NCI-H1105 treated with DMSO at 0.1 percent for 48 hours (cell line): ENCODE results near the gene BSX.
A peak's percentile ranks its signal among the peaks of the same experiment; 100 is the strongest.

ENCODE experiments used
- DNase-seq: peaks from one replicate; lab custom pipeline; 2025; lab: John Stamatoyannopoulos, UW

The BSX gene

DNA sequence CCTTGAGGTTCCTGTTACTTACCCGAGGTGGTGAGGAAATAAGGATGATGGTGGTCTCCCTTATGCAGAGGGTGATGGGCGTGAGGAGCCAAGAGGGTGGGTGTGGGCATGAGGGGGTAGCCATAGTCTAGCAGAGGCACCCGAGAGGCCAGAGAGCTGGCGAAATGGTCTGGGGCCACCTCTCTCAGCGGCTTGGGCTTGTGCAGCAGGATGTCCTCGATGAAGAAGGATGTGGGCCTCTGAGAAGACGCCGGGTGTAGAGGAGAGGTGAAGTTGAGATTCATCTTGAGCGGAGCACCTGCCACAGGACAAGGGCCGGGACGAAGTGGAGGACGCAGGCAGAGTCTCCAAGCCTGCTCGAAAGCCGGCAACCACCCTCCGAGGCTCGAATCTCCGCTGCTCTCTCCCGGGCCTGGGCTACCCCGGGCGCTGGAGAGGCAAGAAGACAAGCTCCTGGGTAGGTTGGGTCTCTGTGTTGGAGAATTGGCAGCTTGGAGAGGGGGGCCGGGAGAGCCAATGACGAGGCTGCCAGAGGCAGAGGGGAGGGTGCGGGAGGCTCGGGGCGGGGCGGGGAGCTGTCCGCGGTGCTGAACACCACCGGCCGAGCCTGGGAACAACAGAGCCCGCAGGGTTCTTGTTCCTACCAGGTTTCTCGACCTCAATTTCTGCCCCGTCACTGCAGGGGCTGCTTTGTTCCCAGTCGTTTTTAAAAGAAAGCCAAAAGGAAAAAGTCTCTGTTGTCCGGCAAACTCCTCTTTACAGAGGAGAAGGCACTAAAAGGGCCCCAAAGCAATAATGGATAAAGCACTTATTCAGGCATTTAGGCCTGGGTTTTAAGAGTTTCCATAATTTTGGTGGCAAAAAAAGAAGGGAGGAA, at the start of gene BSX:
Gene BSX (minus strand): TSS at position 447 of the 877 bp plus-strand sequence. CDS start 163 bp downstream, at position 284.
- DNase-seq, result no peak

DNA sequence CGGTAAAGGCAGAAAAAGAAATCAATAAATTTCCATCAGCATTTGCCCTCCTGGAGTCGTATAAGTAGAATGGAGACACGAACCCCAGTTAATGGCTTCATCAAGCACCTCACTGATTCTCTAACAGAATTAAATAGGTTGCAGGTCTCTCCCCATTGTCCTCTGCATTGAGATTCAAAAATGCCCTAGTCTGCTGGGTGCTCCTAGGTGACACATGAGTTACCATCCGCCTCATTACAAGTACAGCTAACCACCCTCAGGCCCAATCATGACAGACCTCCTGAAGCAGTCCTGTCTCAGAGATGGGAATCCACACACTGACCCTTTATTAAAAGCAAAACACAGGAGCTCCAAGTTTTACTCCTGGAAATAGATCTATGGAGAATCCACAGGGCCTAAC, 48.9 kb upstream of the BSX start:
- DNase-seq, result no peak

- peak; percentile 85 for DNase-seq
These were observed 39.3 kb upstream of the BSX start for GRCh38 chr11:123020968-123021367.

DNA sequence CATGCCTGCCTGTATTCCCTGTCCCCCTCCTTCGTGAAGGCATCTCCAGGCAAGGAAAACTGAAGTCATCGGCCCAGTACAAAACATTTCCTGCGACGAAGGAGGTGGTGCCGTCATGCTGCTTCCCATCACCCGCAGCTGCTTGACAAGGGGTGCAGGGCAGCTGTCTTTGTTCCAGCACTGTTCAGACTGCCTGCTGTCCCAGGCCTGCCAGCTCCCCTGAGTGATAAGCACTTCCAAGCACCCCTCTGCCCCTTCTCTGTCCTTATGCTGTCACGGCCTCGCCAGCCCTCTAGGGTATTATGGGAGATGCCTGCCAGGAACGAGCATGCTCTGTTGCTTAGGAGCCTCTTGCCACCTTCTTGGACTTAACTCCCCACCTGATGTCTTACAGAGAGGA, 37.1 kb upstream of the BSX start:
- DNase-seq, result no peak

GRCh38 chr11:123011510-123011909, 29.9 kb upstream of the BSX start:
- DNase-seq, result no peak

DNA sequence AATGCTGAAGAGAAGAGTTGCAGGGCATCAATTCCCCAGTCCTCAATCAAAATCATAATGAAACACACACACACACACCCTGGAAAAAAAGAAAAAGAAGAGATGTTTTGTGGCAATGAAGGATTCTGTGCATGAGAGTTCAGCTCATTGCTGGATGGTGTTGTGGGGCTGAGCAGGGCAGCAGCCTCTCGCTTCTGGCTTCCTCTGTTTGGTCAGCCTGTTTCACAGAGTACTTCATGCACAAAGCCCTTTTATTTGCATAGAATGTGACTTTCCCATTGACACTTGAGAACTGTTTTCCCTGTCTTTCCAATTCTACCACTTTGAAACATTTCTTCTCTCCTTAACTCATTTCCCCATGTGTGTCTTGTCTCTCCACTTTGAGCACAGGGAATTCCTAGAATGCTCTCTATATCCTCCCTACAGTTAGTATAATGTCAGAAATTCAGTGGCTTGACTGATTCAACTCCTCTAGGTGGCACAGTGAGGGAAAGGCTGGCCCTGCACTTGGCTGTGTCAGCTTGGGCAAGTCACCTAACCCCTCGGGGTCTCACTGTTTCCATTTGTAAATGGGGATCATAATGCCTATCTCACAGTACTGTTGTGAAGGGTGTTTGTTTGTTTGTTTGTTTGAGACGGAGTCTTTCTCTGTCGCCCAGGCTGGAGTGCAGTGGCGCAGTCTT, 25.4 kb upstream of the BSX start:
- DNase-seq, result no peak

GRCh38 chr11:123000721-123001120, 19.1 kb upstream of the BSX start:
- no peak for DNase-seq

DNA sequence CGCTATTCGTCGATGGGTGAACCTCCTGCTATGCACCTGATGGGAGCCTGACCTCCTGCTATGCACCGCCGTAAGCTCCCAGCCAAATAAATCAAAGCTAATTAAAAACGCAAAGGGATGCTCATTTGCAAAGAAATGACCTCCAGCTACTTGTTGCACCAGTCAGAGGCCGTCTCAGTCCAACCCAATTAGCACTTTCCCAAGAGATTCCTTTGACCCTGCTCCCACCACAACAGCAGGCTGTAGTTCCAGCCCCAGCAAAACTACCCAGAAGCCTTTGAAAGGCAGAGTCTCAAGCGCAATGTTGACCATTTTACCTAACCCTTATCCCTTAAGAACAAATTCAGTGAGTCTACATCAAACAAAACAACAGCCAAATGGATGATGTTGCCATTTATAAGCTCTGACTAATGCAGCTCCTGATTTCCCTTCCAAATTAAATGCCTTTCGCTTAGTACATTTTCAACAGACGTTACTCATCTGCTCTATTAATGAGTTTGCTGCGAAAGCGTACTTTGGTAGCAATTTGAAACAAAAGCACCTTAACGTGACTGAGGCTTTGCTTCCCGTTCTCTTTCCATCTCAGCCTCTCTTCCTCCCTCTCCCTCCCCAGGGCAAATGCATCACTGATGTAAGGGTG, 17.2 kb upstream of the BSX start:
- no peak for DNase-seq

- DNase-seq, result no peak
These were observed 13.9 kb upstream of the BSX start for GRCh38 chr11:122995526-122995925.

GRCh38 chr11:122984186-122985011, 2.8 kb upstream of the BSX start:
- peak; percentile 70 for DNase-seq

DNA sequence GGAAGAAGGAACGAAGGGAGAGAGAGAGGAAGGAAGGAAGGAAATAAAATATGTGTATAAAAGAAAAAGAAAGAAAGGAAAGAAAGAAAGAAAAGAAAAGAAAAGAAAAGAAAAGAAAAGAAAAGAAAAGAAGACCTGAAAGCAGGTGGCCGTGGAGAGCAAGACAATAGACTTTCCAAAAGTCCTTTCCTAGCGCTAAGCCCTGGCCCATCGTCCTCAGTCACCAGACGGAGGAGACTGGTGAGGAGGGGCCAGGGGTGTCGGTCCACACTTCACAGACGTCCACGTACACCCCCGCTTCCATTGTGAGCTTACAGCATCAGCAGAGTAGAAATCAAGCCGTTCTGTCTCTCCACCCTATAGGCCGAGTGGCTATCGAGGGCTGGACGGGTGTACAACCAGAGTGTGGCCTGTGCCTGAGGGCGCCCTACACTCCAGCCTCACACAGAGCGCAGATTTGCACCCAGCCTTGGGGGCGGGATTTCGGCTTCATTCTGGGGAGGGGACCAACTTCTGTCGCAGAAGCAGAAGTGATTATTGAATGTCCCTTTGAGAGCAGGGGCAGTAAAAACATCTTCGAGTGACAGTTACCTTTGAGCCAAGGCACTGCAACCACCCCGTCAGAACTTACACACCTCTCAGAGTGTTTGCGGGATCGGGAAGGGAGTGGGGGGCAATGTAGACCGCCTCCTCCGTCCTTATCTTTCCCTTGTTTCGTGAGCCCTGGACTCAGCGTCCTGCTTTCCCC, 2.0 kb upstream of the BSX start:
- peak; percentile 54 for DNase-seq

- DNase-seq, result no peak
These were observed 1.6 kb downstream of the BSX start for GRCh38 chr11:122979815-122980595.

- no peak for DNase-seq
These were observed 2.4 kb downstream of the BSX start for GRCh38 chr11:122979103-122979814.

DNA sequence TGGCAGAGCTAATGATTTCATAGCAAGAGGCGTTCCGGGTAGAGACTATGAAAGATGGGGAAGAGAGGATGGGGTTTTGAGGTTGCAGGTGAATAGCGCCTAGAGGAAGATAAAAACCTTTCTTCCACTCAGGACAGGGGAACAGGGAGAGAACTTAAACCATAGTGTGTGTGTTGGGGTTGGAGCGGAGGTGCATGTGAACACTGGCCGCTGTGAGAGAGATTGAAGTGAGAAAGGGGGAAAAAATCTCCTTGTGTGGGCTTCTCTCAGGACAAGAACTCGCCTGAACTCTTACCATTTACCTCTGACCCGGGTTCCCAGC, 3.4 kb downstream of the BSX start:
- no peak for DNase-seq

- no peak for DNase-seq
These were observed 4.0 kb downstream of the BSX start for GRCh38 chr11:122977470-122978298.

DNA sequence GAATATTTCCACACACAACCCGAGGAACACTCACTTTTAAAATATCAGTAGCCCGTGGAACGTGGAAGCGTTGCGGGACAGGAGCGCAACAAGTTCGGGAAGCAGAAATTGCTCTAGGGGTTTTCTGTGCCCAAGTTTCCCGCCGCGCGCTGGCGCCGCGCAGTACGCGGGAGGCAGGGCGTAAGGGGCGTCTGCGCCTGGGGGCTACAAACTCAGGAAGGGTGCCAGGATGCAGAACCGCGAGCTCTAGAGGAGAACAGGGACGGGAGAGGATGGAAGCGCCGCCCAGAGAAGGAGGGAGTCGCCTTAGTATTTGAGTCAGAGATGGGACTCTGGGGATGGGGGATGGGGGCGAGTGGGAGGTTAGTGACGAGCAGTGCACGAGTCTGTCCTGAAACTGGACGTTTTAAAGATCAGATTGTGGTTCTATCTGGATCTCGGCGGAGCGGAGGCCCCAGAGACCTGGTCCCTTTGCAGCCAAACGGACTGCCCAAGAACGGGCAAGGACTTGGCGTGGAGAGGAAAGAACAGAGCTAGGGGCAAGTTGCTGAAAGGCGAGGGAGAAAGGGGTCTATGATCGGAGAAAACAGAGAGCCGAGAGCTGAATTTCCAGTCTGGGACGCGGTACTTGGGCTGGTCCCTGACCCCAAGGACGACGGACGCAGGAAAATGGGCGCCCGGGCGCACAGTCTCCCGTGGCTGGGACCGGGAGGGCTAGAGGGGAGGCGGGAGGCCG, 4.7 kb downstream of the BSX start:
- peak; percentile 11 for DNase-seq

GRCh38 chr11:122976061-122976733, 5.4 kb downstream of the BSX start:
- DNase-seq, result no peak

- DNase-seq, result peak; percentile 97
These were observed 17.7 kb downstream of the BSX start for GRCh38 chr11:122963961-122964360.
